HG02642 (cell line): Measurements from ENCODE around the gene HK1.

ENCODE experiments used
- ATAC-seq: cut with Tn5 transposase; IDR thresholded peaks from one replicate; pipeline ENCODE4 v1.9.1; 2021; ENCODE audit warnings: mild to moderate bottlenecking; ENCODE audit not compliant: unreplicated experiment, poor library complexity

The HK1 gene

GRCh38 chr10:69343905-69344304 lies 65.6 kb downstream of the HK1 start:
- ATAC-seq, result no peak

GRCh38 chr10:69344591-69345252 lies 66.4 kb downstream of the HK1 start:
- ATAC-seq, result no peak

GRCh38 chr10:69345402-69345801 lies 67.1 kb downstream of the HK1 start:
- ATAC-seq, result no peak

GRCh38 chr10:69345890-69346474 lies 67.7 kb downstream of the HK1 start:
- no peak for ATAC-seq

- ATAC-seq, result no peak
Measured at GRCh38 chr10:69346776-69347175, 68.5 kb downstream of the HK1 start.

- no peak for ATAC-seq
Measured at GRCh38 chr10:69348816-69349541, 70.7 kb downstream of the HK1 start.

- ATAC-seq, result no peak
Measured at GRCh38 chr10:69349542-69349888, 71.2 kb downstream of the HK1 start.

- no peak for ATAC-seq
Measured at GRCh38 chr10:69351589-69351988, 73.3 kb downstream of the HK1 start.

GRCh38 chr10:69352569-69353264 lies 74.4 kb downstream of the HK1 start:
- ATAC-seq, result no peak

- no peak for ATAC-seq
Measured at GRCh38 chr10:69353977-69354635, 75.8 kb downstream of the HK1 start.

- no peak for ATAC-seq
Measured at GRCh38 chr10:69356187-69356586, 77.9 kb downstream of the HK1 start.

- no peak for ATAC-seq
Measured at GRCh38 chr10:69358148-69358795, 80.0 kb downstream of the HK1 start.

GRCh38 chr10:69359148-69359547 lies 80.9 kb downstream of the HK1 start:
- no peak for ATAC-seq

- ATAC-seq, result no peak
Measured at GRCh38 chr10:69359594-69359993, 81.3 kb downstream of the HK1 start.

GRCh38 chr10:69360485-69361302 lies 82.4 kb downstream of the HK1 start:
- ATAC-seq, result no peak

- no peak for ATAC-seq
Measured at GRCh38 chr10:69361303-69361614, 83.0 kb downstream of the HK1 start.

GRCh38 chr10:69362471-69362954 lies 84.2 kb downstream of the HK1 start:
- no peak for ATAC-seq

GRCh38 chr10:69363666-69364065 lies 85.4 kb downstream of the HK1 start:
- ATAC-seq, result no peak

- ATAC-seq, result no peak
Measured at GRCh38 chr10:69364232-69364940, 86.1 kb downstream of the HK1 start.
